Lung (tissue), 12 donors: ENCODE data around the gene CD226. TPM values are rescaled to one million over a fixed set of nuclear protein-coding genes. Genes with fewer than 3 reads are reported as not detected.

Experiments
- ATAC-seq: fragments of 200-7000 bp; cut with Tn5 transposase; one replicate; pipeline ENCODE4 v1.9.1; 2020; ENCODE audit warnings: moderate number of reproducible peaks; ENCODE audit not compliant: insufficient read depth, low FRiP score
- DNase-seq, 3 donors: peaks; one replicate each; pipeline ENCODE4 v3.0.0-alpha.2; 2013 to 2017
- H3K27ac ChIP-seq, 2 donors: one replicate each; pipeline ENCODE4 v1.5.1; 2013; ENCODE audit warnings: mild to moderate bottlenecking in 2 of 2, moderate library complexity in 2 of 2, control low read depth in 1 of 2, inconsistent platforms in 1 of 2, low read depth in 1 of 2, low read length in 1 of 2
- H3K27me3 ChIP-seq, 3 donors: one replicate each; pipeline ENCODE4 v1.5.1; 2013; ENCODE audit warnings: low read length in 2 of 3; ENCODE audit not compliant: control insufficient read depth in 3 of 3, insufficient read depth in 3 of 3
- H3K36me3 ChIP-seq, 4 donors: one replicate each; pipeline ENCODE4 v1.5.1; 2013; ENCODE audit warnings: low read length in 4 of 4, mild to moderate bottlenecking in 1 of 4, moderate library complexity in 1 of 4; ENCODE audit not compliant: control insufficient read depth in 4 of 4, insufficient read depth in 4 of 4
- H3K4me1 ChIP-seq, 5 donors: one replicate each; pipeline ENCODE4 v1.5.1; 2013; ENCODE audit warnings: low read length in 5 of 5, mild to moderate bottlenecking in 2 of 5, moderate library complexity in 1 of 5; ENCODE audit not compliant: control insufficient read depth in 5 of 5, insufficient read depth in 5 of 5
- H3K4me3 ChIP-seq: one replicate; pipeline ENCODE4 v1.5.1; 2013; ENCODE audit warnings: mild to moderate bottlenecking, control low read depth, moderate library complexity
- H3K9ac ChIP-seq, 2 donors: one replicate each; pipeline ENCODE4 v1.5.1; 2013; ENCODE audit warnings: low read length in 2 of 2, control low read depth in 1 of 2; ENCODE audit not compliant: insufficient read depth in 1 of 2
- H3K9me3 ChIP-seq, 4 donors: one replicate each; pipeline ENCODE4 v1.5.1; 2013; ENCODE audit warnings: low read length in 3 of 4, mild to moderate bottlenecking in 1 of 4, moderate library complexity in 1 of 4; ENCODE audit not compliant: control insufficient read depth in 4 of 4, insufficient read depth in 3 of 4
- CTCF ChIP-seq: IDR thresholded peaks from 2 replicates; pipeline ENCODE4 v1.5.1; 2012; ENCODE audit warnings: mild to moderate bottlenecking; ENCODE audit errors: control extremely low read depth, extremely low read depth
- WGBS, 2 donors: extraction: QIAGEN DNeasy Blood & Tissue Kit; methylation state at CpG; one replicate each; pipeline ENCODE4 v1.1.7; 2013; 5-methylcytosine and 5-hydroxymethylcytosine counted together
- polyA plus RNA-seq, 2 donors: library from polyadenylated mRNA; stranded (reverse); fragments of 200-250 nt; gene quantifications; one replicate each; pipeline ENCODE4 v1.2.1, GENCODE V29; 2013
- total RNA-seq, 2 donors: library from RNA; depleted of rRNA in 1 of 2; stranded (reverse); fragments of >200 nt in 1 of 2; gene quantifications; one replicate each; pipeline ENCODE4 v1.2.1, GENCODE V29; 2014 to 2021
- donor health status: control.
- donor health status: control.
- donor health status: Bipolar disorder and iron deficiency.
- donor health status: healthy.
- donor health status: DM: yes; HTN: yes; CAD: no.

The CD226 gene
- total and polyA plus RNA-seq, 4 donors, result 0.49 to 6.3 (median 2.7) TPM

GRCh38 chr18:69995774-69996173 is 48.1 kb upstream of the CD226 start:
- no peak for TF ChIP-seq CTCF
- H3K27ac ChIP-seq, result no peak overlapping the region
- DNase-seq, result no peak
- H3K9me3 ChIP-seq, result peaks cover 0 to 3% (median under 1%) of the 10 kb centered on the region in 4 donors
- no peak overlapping the region for H3K9ac ChIP-seq
- H3K4me3 ChIP-seq, result no peak overlapping the region
- no peak for ATAC-seq
- H3K27me3 ChIP-seq, result no peaks in the 10 kb centered on the region
- WGBS, 2 donors, result 90 to 97% methylated on average over 3 of the region's 3 CpGs
- peaks cover 0 to 11% (median 4%) of the 10 kb centered on the region in 5 donors for H3K4me1 ChIP-seq
- peaks cover 0 to 4% (median 1%) of the 10 kb centered on the region in 4 donors for H3K36me3 ChIP-seq

- H3K4me1 ChIP-seq, result peaks cover 0 to 6% (median 0%) of the 10 kb centered on the region in 5 donors
- no peak overlapping the region for H3K4me3 ChIP-seq
- DNase-seq (no peak), ATAC-seq (no peak)
- 92 to 100% methylated on average over 1 of the region's 1 CpG for WGBS, 2 donors
- H3K27ac ChIP-seq, result no peak overlapping the region
- peaks cover 0 to 7% (median 5%) of the 10 kb centered on the region in 4 donors for H3K9me3 ChIP-seq
- no peaks in the 10 kb centered on the region for H3K27me3 ChIP-seq
- H3K36me3 ChIP-seq, result peaks cover 0 to 4% (median 0%) of the 10 kb centered on the region in 4 donors
- no peak overlapping the region for H3K9ac ChIP-seq
- no peak for TF ChIP-seq CTCF
Measured at GRCh38 chr18:69992776-69993175, 45.1 kb upstream of the CD226 start.

- TF ChIP-seq CTCF, result no peak
- no peak overlapping the region for H3K4me3 ChIP-seq
- H3K27ac ChIP-seq, result no peak overlapping the region
- H3K4me1 ChIP-seq, result peaks cover 0 to 2% (median 0%) of the 10 kb centered on the region in 5 donors
- ATAC-seq (no peak), DNase-seq (no peak)
- peaks cover 0 to 13% (median 5%) of the 10 kb centered on the region in 4 donors for H3K9me3 ChIP-seq
- 98 to 100% methylated on average over 1 of the region's 1 CpG for WGBS, 2 donors
- no peak overlapping the region for H3K9ac ChIP-seq
- H3K36me3 ChIP-seq, result peaks cover 0 to 7% (median 2%) of the 10 kb centered on the region in 4 donors
- H3K27me3 ChIP-seq, result no peaks in the 10 kb centered on the region
Measured at GRCh38 chr18:69987870-69988269, 40.2 kb upstream of the CD226 start.

- no peak overlapping the region for H3K9ac ChIP-seq
- no peak for TF ChIP-seq CTCF
- no peak overlapping the region for H3K27ac ChIP-seq
- H3K4me1 ChIP-seq, result peaks cover 0 to 3% (median 0%) of the 10 kb centered on the region in 5 donors
- H3K4me3 ChIP-seq, result no peak overlapping the region
- peaks cover 0 to 12% (median 3%) of the 10 kb centered on the region in 4 donors for H3K9me3 ChIP-seq
- no peaks in the 10 kb centered on the region for H3K27me3 ChIP-seq
- H3K36me3 ChIP-seq, result peaks cover 0 to 4% (median 2%) of the 10 kb centered on the region in 4 donors
- ATAC-seq, result no peak
- no peak for DNase-seq
- 95 to 97% methylated on average over 4 of the region's 4 CpGs for WGBS, 2 donors
Measured at GRCh38 chr18:69985239-69985638, 37.6 kb upstream of the CD226 start.
